ENCODE results near the gene PRORP.
"Not testable (repeated sequence)": the region's sequence is repeated elsewhere in the genome, so short reads cannot be mapped to it uniquely, and the experiment has no call there.

PRORP gene

DNA sequence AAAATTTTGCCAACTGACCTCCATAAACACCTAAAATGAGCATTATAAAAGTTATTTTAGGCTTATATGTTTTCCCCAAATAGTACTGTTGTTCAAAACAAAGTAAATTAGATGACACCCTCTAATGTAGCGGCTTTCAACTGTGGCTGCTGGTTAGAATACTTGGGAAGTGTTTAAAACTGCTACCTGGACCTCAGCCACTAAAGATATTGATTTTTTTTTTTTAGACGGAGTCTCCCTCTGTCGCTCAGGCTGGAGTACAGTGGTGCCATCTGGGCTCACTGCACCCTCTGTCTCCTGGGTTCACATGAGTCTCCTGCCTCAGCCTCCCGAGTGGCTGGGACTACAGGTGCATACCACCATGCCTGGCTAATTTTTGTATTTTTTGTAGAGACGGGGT lies 16.2 kb downstream of the PRORP start:
- no peak for DNase-seq (ENCODE audit: low spot score)

DNA sequence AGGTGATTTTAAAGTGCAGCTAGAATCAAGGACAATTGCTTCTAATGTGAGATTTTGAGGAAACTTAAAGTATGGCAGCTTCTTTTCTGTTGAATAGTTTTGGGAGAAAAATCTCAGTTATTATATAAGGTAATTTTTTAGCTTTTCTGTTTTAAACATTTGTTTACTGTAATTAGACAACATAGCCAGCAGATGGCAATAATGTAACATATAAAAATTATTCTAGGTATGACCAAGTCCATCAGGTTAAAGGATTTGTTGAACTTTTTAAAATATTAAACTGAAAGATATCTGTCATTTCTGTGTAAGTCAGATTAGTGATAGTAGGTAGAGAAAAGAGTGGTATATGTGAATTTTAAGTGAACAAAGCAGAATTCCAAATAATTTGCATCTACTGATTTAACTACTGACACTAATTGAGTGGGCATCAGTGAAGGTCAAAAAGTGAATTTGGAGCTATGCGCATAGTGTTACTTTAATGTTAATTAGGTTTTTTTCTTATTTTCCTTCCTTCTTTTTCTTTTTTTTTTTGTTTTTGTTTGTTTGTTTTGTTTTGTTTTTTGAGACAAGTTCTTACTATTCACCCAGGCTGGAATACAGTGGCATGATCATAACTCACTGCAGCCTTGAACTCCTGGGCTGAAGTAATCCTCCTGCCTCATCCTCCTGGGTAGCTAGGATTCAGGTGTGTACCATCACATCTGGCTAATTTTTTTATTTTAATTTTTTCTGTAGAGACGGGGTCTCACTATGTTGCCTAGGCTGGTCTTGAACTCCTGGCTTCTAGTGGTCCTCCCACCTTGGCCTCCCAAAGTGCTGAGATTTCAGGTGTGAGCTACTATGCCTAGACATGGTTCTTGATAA lies 18.6 kb downstream of the PRORP start:
- DNase-seq (ENCODE audit: low spot score) = peak; percentile 34

DNA sequence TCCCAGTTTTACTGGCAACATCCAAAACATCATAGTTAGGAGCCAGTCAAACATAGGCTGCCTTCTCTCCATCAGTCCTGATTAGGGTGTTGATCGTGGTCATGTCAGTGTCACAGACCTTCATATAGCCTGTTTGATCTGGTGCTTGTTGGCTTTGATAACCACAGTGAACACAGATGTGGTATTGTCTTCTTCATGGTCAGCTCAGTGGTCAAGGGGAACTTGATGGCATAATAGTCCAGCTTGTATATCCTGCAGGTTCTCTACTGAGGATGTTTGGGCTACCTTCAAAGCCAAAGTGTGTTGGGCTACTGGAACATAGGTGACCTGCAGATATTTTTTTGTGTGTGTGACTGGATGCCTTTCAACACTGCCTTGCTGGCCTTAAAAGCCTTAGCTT lies 21.7 kb downstream of the PRORP start:
- DNase-seq (ENCODE audit: low spot score) = no peak

DNA sequence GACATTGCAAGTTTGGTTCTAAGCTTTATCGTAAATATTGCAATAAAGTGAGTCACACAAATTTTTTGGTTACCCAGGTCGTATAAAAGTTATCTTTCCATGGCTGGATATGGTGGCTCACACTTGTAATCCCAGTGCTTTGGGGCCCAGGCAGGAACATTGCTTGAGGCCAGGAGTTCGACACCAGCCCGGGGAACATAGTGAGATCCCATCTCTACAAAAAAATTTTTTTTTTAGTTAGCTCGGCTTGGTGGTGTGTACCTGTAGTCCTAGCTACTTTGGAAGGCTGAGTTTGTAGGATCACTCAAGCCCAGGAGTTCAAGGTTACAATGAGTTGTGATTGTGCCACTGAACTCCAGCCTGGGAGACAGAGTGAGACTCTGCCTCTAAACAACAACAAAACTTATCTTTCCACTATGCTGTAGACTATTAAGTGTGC lies 24.4 kb downstream of the PRORP start:
- DNase-seq (ENCODE audit: low spot score) = no peak

DNA sequence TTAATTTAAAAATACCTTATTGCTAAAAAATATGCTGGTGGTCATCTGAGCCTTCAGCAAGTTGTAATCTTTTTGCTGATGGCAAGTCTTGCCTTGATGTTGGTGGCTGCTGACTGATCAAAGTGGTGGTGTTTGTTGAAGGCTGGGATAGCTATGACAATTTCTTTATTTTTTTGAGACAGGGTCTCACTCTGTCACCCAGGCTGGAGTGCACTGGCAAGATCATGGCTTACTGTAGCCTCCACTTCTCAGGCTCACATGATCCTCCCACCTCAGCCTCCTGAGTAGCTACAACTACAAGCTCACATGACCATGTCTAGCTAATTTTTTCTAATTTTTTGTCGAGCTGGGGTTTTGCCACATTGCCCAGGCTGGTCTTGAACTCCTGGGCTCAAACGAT lies 24.8 kb downstream of the PRORP start:
- DNase-seq (ENCODE audit: low spot score) = no peak

DNA sequence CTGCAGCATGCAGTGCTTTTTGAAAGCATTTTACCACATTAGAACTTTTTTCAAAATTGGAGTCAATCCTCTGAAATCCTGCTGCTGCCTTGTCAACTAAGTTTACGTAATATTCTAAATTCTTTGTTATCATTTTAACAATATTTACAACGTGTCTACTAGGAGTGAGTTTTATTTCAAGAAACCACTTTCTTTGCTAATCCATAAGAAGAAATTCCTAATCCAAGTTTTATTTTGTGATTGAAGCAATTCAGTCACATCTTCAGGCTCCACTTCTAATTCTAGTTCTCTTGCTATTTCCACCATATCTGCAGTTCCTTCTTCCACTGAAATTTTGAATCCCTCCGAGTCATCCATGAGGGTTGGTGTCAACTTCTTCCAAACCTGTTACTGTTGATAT lies 25.4 kb downstream of the PRORP start:
- DNase-seq (ENCODE audit: low spot score) = no peak

DNA sequence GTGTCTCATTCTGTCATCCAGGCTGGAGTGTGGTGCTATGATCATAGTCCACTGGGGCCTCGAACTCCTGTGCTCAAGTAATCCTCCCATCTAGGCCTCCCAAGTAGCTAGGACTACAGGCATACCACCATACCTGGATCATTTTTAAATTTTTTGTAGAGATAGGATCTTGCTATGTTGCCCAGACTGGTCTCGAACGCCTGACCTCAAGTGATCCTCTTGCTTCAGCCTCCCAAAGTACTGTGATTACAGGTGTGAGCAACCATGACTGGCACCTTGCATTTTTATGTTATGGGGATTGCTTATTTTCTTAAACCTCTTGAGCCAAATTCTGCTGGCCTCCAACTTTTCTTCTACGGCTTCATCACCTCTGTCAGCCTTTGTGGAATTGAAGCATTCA lies 26.9 kb downstream of the PRORP start:
- DNase-seq (ENCODE audit: low spot score) = no peak

DNA sequence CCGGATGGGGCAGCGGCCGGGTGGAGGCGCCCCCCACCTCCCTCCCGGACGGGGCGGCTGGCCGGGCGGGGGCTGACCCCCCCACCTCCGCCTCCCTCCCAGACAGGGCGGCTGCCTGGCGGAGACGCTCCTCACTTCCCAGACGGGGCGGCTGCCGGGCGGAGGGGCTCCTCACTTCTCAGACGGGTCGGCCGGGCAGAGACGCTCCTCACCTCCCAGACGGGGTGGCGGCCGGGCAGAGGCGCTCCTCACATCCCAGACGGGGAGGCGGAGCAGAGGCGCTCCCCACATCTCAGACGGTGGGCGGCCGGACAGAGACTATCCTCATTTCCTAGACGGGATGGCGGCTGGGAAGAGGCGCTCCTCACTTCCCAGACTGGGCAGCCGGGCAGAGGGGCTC lies 30.2 kb downstream of the PRORP start:
- DNase-seq (ENCODE audit: low spot score) = not testable (repeated sequence)

DNA sequence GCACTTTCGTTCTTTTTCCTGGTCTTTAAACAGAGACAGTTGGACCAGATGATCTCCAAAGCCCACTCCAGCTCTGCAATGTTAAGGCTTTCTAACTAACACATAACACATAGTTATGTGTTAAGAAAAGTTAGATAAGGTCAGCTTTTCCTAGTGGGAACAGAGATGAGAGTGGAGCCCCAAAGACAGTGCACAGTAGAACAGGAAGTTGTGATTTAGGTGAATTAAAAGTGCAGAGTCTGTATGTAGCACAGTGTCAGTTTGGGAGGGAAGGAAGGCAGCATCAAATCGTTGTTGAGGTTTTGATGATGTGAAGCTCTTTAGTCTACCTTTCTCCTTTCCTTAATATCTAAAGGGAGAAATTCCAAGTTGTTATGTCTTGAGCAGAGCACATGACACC lies 31.7 kb downstream of the PRORP start:
- DNase-seq (ENCODE audit: low spot score) = no peak

DNA sequence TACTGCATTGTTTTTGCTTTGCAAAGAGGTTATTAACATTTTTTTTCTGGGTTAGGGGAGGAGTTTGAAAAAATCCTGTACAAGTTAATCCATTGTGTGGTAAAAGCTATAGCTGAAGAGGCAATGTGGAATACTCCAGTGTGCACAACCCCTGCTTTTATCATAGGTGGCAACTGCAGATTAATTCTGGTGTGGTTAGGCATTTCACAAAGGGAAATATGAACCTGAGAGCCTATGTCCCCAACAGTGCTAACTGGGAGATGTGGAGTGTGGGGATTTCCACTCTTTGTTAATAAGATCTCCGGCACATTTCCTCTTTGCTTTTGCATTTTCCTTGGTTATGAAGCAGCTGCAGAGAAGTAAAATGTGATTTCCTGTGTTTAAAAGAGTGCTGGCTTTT lies 33.6 kb downstream of the PRORP start:
- no peak for DNase-seq (ENCODE audit: low spot score)

DNA sequence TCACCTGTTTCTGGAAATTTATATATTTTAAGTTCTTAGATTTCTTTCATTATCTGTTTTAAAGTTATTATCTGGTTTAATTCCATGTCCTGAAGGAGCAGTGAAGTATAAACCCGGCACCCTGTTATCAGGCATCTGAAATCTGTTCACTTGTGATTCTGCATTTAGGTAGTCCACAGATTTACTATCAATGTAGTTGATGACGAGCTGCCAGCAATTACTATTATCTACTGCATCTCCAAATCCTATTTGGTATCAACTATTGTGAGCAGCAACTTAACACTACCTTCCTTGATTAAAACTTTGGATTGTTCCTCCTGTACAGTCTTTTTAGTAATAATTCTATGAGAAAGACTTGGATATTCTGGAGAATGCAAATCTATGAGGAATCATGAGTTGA lies 36.1 kb downstream of the PRORP start:
- no peak for DNase-seq (ENCODE audit: low spot score)

DNA sequence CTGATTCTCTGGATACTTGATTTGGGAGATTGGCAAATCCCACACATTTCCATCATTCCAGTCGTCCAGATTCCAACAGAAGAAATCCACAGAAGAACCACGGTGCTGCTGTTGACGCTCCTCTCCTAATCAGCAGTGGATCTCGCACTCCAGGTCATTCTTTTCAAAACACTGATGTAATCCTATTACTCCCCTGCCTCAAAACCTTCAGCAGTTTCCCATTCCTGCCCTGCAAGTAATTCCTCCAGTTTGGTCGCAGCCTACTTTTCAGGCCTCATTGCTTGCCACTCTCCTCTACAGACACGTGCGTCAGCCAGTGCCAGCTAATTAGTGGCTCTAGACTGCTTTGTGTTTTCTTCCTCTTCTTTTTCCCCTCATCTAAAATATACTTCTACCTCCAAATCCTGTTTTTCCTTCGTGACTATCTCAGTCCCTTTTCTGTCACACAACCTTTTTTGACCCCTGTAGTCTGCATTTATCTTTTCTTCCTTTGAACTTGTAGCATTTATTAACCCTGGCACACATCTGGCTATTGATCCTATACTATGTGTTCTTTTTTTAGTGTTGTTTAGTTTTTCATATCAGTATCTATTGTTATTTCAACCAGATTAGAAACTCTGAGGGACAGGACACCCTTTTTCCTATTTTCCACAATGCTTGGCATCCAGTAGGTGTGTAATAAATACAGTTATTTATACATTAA lies 36.8 kb downstream of the PRORP start:
- DNase-seq (ENCODE audit: low spot score) = no peak

DNA sequence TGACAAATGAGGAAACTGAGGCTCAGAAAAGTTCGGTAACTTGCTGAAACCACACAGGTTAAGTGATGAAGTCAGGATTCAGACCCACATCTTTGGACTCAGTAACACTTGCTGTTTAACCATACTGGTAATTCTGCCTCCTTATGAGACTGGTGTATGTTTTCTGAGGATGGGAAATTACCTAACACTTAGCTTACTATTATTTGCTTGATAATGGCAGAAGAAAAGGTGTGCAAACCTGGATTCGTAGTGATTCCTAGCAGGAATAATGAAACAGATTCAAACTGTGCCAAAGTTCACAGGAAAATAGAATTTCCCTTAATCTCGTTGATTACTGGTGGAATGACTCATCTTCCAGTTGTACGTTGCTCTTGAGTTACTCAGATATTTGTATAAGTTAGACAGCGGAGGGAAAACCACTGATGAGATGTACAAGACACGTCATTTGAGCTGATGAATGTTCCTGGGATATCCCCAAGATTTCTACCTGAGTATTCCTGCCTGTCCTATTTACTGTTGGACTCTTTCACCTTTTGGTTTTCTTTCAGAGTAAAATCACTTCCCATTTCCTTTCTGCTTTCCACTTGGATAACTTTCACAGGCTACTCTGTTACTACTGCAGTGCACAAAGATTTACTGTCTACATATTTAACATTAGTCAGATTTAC lies 37.5 kb downstream of the PRORP start:
- peak; percentile 78 for DNase-seq (ENCODE audit: low spot score)

DNA sequence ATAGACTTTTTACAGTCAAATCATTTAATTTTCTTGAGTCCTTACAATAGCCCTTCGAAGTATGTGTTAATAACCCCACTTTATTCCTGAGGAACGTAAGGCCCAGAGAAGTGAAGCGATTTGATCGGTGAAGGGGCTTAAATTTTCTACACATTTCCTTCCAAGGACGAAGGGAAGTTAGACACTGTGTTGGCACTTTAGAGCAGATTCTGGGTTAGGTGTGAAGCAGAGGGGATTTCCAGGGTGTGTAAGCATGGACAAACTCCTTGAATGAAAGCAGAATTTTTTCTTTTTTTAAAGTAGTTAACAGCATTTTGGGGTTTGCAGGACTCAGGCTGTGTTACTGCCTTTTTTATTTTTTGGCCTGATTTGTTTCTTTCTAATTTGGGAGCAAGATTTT lies 38.9 kb downstream of the PRORP start:
- DNase-seq (ENCODE audit: low spot score) = no peak

DNA sequence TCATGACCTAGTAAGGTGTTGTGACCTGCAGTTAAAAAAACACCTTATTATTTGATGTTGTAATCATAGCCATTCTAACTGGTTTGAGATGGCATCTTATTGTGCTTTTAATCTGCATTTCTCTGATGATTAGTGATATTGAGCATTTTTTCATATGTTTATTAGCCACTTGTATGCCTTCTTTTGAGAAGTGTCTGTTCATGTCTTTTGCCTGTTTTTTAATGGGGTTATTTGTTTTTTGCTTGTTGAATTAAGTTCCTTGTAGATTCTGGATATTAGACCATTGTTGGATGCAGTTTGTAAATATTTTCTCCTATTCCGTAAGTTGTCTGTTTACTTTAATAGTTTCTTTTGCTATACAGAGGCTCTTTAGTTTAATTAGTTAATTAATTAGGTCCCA lies 41.0 kb downstream of the PRORP start:
- DNase-seq (ENCODE audit: low spot score) = no peak

DNA sequence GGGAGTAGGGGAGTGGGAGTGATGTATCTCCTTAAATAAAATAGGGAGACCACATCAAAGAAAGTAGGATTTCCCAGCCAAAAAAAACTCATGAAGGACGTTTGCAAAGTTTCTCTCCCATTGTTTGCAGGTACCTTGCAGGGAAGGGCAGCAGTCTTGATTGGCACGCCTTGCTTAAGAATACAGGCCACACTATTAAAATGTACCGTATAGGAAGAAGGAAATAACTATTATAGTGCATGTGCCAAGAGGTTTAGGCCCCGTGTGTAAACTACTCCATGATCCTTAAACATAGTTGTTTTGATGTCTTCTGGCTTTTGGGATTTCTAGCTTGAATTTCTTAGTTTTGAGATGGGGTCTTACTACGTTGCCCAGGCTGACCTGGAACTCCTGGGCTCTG lies 42.5 kb downstream of the PRORP start:
- DNase-seq (ENCODE audit: low spot score) = no peak

DNA sequence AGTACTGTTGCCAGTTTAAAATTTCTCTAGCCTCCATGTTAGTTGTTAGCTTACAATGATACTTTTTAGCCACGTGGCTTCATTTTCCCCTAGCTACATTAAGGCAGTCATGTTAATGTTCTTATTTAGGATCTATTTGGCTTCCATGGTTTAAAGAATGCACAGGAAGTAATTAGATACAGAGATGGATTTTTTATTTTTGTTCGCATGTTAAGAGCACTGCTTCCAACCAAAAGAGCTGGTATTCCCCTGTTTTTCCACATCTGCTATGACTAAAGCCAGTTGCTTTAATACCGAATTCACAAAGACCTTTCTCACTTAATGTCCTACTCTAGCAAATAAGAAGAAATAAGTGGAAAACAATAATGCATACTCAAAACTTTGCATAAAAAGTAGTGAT lies 45.1 kb downstream of the PRORP start:
- no peak for DNase-seq (ENCODE audit: low spot score)
